ENCODE measurements around the gene PCBP3. TPM values are rescaled to one million over a fixed set of nuclear protein-coding genes. Genes with fewer than 3 reads are reported as not detected.
"Not testable (repeated sequence)": the region's sequence is repeated elsewhere in the genome, so short reads cannot be mapped to it uniquely, and the experiment has no call there.

PCBP3 gene
- total RNA-seq, 1 experiment from 2014 or later = 0.23 TPM

DNA sequence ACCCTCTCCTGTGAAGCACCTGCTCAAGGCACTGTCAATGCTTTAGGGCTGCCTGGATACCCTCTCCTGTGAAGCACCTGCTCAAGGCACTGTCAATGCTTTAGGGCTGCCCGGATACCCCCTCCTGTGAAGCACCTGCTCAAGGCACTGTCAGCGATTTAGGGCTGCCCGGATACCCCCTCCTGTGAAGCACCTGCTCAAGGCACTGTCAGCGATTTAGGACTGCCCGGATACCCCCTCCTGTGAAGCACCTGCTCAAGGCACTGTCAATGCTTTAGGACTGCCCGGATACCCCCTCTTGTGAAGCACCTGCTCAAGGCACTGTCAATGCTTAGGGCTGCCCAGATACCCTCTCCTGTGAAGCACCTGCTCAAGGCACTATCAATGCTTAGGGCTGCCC, 33.9 kb upstream of the PCBP3 start:
- peaks cover 44% of the 10 kb centered on the region for H3K27me3 ChIP-seq
- H3K36me3 ChIP-seq, H3K9me3 ChIP-seq, H3K4me3 ChIP-seq, DNase-seq: not testable (repeated sequence)

DNA sequence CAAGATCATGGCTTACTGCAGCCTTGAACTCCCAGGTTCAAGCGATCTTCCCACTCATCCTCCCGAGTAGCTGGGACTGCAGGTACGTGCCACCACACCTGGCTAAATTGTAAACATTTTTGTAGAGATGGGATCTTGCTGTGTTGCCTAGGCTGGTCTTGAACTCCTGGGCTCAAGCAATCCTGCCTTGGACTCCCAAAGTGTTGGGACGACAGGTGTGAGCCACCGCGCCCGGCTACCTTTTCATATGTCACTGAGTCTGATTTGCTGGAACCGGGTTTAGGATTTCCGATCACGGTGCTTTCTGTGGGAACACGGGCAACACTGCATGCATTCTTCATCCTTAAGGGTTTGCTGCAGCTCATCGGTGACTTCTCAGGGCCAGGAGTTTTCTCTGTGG, 32.2 kb upstream of the PCBP3 start:
- peaks cover 50% of the 10 kb centered on the region for H3K27me3 ChIP-seq
- no peak overlapping the region for H3K4me3 ChIP-seq
- H3K36me3 ChIP-seq = no peaks in the 10 kb centered on the region
- H3K9me3 ChIP-seq = no peaks in the 10 kb centered on the region
- DNase-seq = no peak

DNA sequence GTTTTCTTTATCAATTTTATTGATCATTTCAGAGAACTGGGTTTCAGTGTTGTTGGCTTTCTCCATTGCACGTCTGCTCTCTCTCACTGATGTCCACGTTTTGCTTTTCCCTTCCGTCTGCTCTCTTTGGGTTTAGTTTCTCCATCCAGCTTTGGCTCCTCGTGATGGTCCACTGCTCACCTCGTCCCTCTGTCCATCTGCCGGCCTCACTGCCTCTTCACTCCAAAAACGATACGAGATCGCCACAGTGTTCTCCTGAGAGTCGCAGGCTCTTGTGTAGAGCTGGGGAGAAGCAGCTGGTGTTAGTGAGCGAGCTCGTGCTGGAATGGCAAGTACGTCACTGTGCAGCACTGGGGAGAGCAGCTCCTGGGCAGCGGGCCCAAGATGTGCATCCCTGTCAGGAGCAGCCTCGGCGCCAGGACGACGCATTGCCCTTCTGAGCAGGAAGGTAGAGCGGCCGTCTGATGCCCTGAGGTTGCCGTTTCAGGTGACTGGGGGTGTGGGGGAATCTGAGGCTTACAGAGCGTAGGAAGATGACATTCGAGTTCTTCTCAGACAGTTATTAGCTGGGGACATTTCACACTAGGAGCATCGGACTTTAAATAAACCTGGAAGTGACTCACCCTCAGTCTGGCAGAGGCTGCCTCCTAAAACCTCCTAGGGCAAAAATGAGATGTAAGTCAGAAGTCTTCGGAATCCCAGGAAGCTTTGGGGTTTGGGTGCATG, 31.4 kb upstream of the PCBP3 start:
- Histone ChIP-seq H3K36me3 (no peaks in the 10 kb centered on the region), H3K27me3 (peaks cover 47% of the 10 kb centered on the region), H3K4me3 (no peak overlapping the region), H3K9me3 (no peaks in the 10 kb centered on the region)
- peak; percentile 92 for DNase-seq

DNA sequence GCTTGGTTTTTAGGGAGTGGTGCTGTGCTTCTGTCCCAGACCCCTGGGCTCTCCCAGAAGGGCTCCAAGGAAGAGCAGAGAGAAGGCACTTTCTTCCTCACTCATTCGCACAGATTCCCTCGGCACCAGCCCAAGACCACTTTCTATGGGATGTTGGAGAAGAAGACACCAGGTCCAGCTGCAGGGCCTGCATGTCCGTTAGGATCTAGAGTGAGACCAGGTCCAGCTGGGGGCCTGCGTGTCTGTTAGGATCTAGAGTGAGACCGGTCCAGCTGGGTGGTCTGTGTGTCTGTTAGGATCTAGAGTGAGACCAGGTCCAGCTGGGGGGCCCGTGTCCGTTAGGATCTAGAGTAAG, 30.9 kb upstream of the PCBP3 start:
- H3K27me3 ChIP-seq = peaks cover 45% of the 10 kb centered on the region
- not testable (repeated sequence) for DNase-seq, H3K4me3 ChIP-seq, H3K9me3 ChIP-seq, H3K36me3 ChIP-seq

DNA sequence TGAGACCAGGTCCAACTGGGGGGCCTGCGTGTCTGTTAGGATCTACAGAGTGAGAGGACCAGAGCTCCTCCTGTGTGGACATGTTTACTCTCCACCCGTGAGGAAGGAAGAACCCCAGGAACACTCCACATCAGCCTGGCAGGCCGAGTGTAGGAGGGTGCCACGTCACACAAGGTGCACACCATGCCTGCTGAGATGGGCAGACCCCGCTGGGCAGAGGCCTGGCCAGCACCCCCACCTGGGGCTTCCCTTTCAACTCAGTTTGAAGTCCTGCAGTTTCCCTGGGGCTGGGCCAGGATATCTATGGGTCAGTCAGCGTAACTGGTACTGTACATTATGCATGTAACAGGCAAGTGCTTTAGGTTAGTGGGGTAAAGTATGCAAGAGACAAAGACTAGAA, 30.1 kb upstream of the PCBP3 start:
- Histone ChIP-seq H3K36me3 (no peaks in the 10 kb centered on the region), H3K4me3 (no peak overlapping the region), H3K27me3 (peaks cover 37% of the 10 kb centered on the region), H3K9me3 (no peaks in the 10 kb centered on the region)
- no peak for DNase-seq

DNA sequence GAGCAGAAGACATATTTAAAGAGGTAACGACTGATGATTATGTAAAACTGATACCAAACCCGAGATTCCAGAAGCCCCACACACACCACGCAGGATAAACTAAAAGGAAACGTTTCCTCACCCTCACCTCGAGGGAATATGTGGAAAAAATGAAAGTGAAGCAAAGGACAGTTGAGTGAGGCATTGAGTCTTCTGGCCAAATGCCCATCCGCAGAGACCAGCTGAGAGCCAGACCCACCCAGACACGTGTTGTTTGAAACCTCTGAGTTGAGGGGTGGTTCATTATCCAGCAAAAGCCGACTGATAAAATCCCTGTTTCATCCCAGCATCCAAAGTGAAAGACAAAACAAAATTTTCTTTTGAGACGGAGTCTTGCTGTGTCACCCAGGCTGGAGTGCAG, 29.6 kb upstream of the PCBP3 start:
- no peak overlapping the region for H3K4me3 ChIP-seq
- no peak for DNase-seq
- peaks cover 33% of the 10 kb centered on the region for H3K27me3 ChIP-seq
- no peaks in the 10 kb centered on the region; the same call in 1 of the 2 replicates for H3K9me3 ChIP-seq
- H3K36me3 ChIP-seq = no peaks in the 10 kb centered on the region

DNA sequence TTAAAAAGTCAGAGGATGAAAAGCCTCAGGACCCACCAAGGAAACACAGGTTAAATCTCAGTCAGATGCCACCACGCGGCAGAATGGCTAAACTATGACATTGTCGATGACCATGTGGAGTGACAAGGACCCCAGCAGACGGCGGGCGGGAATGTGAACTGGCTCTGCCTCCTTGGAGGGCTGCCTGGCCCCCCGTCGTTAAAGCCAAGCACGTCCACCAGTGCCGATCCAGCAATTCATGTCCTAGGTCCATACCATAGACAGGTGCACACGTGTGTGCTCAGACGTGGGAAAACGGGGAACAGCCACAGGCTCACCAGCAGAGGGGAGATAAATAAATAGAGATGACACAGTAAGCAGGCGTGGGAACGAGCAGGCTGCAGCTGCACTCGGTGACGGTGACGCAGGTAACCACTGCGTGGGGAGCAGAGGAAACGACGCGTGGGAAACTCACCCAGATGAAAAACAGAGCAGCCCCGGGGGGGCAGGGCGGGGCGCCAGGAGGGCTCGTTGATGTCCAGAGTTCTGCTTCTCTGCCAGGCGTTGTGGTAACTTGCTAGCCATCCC, 28.3 kb upstream of the PCBP3 start:
- H3K4me3 ChIP-seq = no peak overlapping the region
- H3K27me3 ChIP-seq = peaks cover 30% of the 10 kb centered on the region
- H3K9me3 ChIP-seq = no peaks in the 10 kb centered on the region; the same call in 1 of the 2 replicates
- no peaks in the 10 kb centered on the region for H3K36me3 ChIP-seq
- no peak for DNase-seq

DNA sequence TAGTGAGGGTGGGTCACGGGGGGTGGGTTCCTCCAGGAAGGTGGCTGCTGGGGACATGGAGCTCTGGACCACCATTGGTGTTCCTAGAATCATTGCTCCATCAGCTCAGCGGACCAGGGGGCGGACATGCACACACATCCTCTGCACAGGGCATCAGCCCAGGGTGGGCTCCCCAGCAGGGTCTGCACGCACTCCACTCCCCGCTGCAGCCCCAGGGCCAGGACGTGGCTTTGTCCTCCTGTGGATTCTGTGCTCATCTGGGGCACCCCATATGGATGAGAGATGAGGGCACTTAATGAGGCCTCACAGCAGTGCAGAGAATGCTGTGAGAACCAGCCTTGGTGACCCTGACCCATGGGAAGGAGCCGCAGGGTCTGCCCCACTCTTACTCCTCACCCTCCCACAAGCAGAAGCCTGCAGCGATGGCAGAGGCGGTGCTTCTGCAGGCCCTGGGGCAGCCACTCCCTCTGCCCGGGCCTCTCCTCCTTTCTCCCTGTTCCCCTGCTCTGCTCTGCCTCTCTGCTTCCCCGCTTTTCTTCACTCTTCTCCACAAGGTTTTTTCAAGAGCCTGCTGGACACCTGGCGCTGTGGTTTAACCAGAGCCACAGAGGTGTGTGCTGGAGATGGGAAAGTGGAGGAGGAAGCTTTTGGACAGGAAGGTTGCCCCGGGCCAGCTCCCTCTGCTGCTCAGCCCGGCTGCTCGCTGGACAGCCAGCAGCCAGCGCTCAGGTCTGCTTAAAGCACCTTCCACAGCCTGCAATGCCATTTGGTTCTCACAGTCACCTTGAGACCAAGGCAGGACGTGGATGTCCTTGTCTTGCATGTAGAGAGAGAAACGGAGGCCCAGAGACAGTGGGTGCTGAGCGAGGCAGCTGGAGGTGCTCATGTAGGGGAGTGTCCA, 26.3 kb upstream of the PCBP3 start:
- no peak for DNase-seq
- peaks cover 17% of the 10 kb centered on the region for H3K27me3 ChIP-seq
- no peaks in the 10 kb centered on the region; the same call in 1 of the 2 replicates for H3K9me3 ChIP-seq
- H3K36me3 ChIP-seq = no peaks in the 10 kb centered on the region
- H3K4me3 ChIP-seq = no peak overlapping the region

DNA sequence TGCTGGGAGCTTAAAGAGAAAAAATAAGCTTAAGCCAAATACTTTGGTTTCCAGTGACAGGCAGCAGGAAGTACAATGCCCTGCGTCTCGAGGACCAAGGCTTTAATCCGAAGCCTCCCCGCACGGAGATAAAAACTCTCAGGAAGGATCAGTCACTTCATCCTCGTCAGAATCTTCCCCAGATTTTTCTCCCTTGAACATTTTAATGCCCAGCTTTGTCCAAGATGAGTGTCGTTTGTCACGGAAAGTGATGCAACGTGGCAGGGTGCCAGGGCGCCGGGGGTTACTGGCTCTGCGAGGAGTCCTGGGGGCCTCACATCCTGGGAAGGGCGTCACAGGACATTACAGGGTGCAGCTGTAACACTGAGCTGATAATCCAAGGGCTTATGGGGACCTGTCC, 25.2 kb upstream of the PCBP3 start:
- no peak overlapping the region for H3K4me3 ChIP-seq
- peaks cover 17% of the 10 kb centered on the region for H3K27me3 ChIP-seq

DNA sequence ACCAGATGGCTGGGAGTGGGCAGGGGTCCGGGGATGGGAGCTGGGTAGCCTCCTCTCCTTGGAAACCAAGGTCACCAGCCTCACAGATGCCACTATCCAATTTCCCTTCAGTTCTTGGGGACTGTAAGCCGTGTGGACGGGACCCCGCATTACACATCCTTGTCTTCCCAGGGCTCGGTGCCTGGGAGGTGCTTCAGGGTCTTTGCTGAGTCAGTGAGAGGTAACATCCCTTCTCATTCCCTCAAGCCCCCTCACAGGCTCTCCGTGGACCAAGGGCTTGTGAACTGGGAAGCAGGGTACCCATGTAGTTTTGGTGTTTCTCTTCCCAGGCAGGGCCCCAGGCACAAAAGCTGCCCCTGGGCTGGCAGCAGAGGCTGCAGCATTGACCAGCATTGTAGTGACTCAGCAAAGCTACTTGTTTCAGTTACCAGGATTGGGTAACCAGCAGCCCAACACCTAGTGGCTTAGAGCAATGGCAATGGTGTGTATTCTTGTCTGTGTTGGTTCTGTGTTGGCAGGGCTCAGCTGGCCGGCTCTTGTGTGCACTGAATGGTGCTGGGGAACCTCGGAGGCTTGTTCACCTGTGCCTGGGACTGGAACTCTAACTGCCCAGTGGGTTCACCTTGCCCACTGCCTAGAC, 24.6 kb upstream of the PCBP3 start:
- no peaks in the 10 kb centered on the region for H3K36me3 ChIP-seq
- peaks cover 15% of the 10 kb centered on the region for H3K27me3 ChIP-seq
- no peak overlapping the region for H3K4me3 ChIP-seq
- no peaks in the 10 kb centered on the region; the same call in 1 of the 2 replicates for H3K9me3 ChIP-seq
- peak; percentile 38 for DNase-seq

More for the DNA sequence above, 25.2 kb upstream of the PCBP3 start:
- no peaks in the 10 kb centered on the region for H3K36me3 ChIP-seq
- DNase-seq = peak; percentile 83
- no peaks in the 10 kb centered on the region; the same call in 1 of the 2 replicates for H3K9me3 ChIP-seq

DNA sequence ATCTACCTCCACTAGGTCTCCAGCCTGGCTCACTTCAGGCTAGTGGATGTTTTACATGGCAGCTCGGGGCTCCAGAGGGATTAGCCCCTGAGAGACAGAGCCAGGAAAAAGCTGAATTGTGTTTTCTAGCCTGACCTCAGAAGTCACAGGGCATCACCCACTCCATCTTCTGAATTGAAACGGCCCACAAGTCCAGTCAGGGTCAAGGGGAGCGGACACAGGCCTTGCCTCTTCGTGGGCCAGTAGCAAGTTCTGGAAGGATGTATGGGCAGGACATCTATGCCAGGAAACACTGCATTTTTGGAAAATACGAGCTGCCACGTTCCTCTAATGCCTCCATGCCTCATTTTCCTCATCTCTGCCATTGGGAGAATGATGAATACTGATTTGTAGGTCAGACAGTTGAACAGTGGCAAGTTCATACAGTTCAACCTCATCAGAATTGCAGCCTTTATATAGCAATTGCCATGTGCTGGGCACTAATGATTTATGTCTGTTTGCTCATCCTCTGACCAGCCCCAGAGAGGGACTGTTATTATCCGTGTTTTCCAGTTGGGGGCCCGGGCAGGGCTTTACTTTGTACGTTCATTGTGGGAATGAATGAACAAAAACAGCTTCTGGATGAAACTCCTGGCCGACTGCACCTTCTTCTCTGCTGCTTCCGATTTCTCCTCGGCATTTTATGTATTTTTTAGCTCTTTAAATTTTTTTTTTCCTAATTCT, 23.2 kb upstream of the PCBP3 start:
- H3K27me3 ChIP-seq = peaks cover 3% of the 10 kb centered on the region
- no peak for DNase-seq
- no peak overlapping the region for H3K4me3 ChIP-seq
- no peaks in the 10 kb centered on the region; the same call in 1 of the 2 replicates for H3K9me3 ChIP-seq
- H3K36me3 ChIP-seq = no peaks in the 10 kb centered on the region

DNA sequence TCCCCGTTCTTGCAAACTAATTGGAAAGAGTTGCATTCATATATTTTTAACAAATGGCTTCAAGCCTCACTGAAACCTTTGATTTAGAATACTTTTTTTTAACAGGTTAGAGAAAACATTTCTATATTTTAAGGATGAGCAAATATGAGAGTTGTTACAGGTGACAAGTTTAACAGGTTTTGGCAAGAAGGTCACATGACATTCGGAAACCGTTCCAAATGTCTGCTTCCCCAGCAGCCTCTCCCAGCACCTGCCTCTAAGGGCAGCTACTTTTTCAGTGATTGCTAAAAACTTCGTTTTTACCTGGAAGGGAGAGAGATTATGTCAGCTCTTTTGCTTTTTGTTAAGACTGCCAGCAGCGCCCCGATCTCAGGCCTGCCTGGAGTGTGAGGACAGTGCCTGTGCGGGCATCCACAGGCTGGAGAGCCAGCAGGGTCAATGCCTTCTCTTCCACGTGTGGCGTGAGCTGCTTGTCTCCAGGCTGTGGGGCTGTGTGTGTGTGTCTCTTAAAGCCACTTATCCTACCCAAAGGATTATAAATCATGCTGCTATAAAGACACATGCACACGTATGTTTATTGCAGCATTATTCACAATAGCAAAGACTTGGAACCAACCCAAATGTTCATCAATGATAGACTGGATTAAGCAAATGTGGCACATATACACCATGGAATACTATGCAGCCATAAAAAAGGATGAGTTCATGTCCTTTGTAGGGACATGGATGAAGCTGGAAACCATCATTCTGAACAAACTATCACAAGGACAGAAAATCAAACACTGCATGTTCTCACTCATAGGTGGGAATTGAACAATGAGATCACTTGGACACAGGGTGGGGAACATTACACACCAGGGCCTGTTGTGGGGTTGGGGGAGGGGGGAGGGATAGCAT, 21.8 kb upstream of the PCBP3 start:
- not testable (repeated sequence) for H3K27me3 ChIP-seq, DNase-seq, H3K4me3 ChIP-seq, H3K36me3 ChIP-seq, H3K9me3 ChIP-seq

DNA sequence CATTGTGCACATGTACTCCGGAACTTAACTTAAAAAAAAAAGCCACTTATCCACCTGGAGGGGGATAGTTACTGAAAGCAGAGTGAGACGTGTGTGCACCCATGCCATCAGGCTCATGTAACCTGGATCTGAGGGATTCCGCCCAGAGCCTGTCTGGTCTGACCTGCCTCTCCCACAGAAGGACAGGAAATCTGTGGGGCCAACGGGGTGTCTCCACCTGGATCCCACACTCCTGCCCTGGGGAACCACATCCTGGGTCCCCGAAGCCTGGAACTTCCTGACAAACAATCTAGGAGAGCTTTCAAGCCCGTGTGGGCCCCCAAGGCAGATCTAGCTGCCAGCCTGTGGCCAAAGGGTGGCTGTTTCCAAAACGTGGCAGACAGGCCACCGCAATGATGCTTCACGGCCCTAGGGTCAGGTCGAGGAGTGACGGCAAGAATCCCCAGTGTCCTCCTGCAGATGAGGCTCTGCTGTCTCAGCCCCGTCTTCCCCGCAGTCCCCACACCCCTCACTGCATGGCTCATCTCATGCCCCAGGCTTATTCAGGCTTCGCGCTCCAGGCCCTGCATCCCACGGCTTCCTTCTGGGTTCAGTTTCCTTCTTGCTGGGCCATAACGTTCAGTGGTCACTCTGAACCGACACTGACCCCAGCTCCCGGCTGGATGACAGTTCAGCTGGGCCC, 21.0 kb upstream of the PCBP3 start:
- Histone ChIP-seq H3K4me3 (no peak overlapping the region), H3K36me3 (no peaks in the 10 kb centered on the region), H3K9me3 (no peaks in the 10 kb centered on the region; the same call in 1 of the 2 replicates), H3K27me3 (peaks cover 11% of the 10 kb centered on the region)
- DNase-seq = no peak

DNA sequence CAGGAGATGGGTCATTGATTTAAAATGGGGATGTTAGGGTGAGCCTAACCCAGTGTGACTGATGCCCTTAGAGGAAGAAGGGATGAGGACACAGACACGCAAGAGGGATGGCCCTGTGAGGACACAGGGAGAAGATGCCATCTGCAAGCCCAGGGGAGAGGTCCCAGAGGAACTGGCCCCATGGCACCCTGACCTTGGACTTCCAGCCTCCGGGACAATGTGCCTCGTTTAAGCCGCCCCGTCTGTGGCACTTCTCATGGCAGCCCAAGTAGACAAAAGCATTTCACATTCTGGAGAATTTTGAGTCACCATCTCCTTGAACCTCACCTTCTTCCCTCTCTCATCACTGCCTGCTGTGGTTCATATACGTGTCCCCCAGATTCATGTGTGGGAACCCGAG, 20.1 kb upstream of the PCBP3 start:
- H3K9me3 ChIP-seq = no peaks in the 10 kb centered on the region; the same call in none of the 2 replicates
- no peak overlapping the region for H3K4me3 ChIP-seq
- no peak for DNase-seq
- H3K27me3 ChIP-seq = peaks cover 18% of the 10 kb centered on the region
- no peaks in the 10 kb centered on the region for H3K36me3 ChIP-seq

DNA sequence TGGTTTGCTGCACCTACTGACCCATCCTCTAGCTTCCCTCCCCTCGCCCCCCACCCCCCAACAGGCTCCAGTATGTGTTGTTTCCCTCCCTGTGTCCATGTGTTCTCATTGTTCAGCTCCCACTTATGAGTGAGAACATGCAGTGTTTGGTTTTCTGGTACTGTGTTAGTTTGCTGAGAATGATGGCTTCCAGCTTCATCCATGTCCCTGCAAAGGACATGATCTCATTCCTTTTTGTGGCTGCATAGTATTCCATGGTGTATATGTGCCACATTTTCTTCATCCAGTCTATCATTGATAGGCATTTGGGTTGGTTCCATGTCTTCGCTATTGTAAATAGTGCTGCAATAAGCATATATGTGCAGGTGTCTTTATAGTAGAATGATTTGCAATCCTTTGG, 17.4 kb upstream of the PCBP3 start:
- not testable (repeated sequence) for H3K36me3 ChIP-seq, H3K9me3 ChIP-seq, H3K4me3 ChIP-seq, DNase-seq
- peaks cover 21% of the 10 kb centered on the region for H3K27me3 ChIP-seq
